IPS-NIHi7 (cell line): Measurements from ENCODE around the gene PNP.
A peak's percentile ranks its signal among the peaks of the same experiment; 100 is the strongest.
"Not testable (repeated sequence)": the region's sequence is repeated elsewhere in the genome, so short reads cannot be mapped to it uniquely, and the experiment has no call there.

Experiments used
- DNase-seq: peaks from one replicate; pipeline ENCODE4 v3.0.0; 2012; ENCODE audit warnings: mixed read lengths; ENCODE audit errors: extremely low spot score

Gene PNP

GRCh38 chr14:20469242-20469889, at the start of gene PNP:
PNP (plus strand) TSS chr14:20469406; CDS start chr14:20469525, 119 bp downstream.
- DNase-seq = peak; percentile 97

GRCh38 chr14:20419419-20419818, 49.8 kb upstream of the PNP start:
- no peak for DNase-seq

- DNase-seq = no peak
These were observed 47.9 kb upstream of the PNP start for GRCh38 chr14:20421267-20421666.

- no peak for DNase-seq
These were observed 46.3 kb upstream of the PNP start for GRCh38 chr14:20422886-20423285.

- no peak for DNase-seq
These were observed 44.4 kb upstream of the PNP start for GRCh38 chr14:20424851-20425250.

GRCh38 chr14:20427231-20428009, 41.8 kb upstream of the PNP start:
- DNase-seq = peak; percentile 56

GRCh38 chr14:20428010-20428365, 41.2 kb upstream of the PNP start:
- no peak for DNase-seq

GRCh38 chr14:20428802-20429201, 40.4 kb upstream of the PNP start:
- no peak for DNase-seq

- DNase-seq = no peak
These were observed 39.2 kb upstream of the PNP start for GRCh38 chr14:20429801-20430669.

- DNase-seq = peak; percentile 39
These were observed 34.3 kb upstream of the PNP start for GRCh38 chr14:20434701-20435581.

GRCh38 chr14:20435582-20436362, 33.4 kb upstream of the PNP start, which contains the start of gene KLHL33:
KLHL33 (minus strand) TSS chr14:20436166; CDS start chr14:20435811, 355 bp downstream.
- no peak for DNase-seq

GRCh38 chr14:20436363-20436755, 32.8 kb upstream of the PNP start:
- DNase-seq = no peak

- DNase-seq = no peak
These were observed 30.5 kb upstream of the PNP start for GRCh38 chr14:20438664-20439063.

GRCh38 chr14:20440465-20440864, 28.7 kb upstream of the PNP start:
- DNase-seq = no peak

GRCh38 chr14:20440882-20441281, 28.3 kb upstream of the PNP start:
- DNase-seq = no peak

GRCh38 chr14:20441461-20441860, 27.7 kb upstream of the PNP start:
- DNase-seq = no peak

GRCh38 chr14:20443650-20444049, 25.6 kb upstream of the PNP start:
- DNase-seq = not testable (repeated sequence)

- DNase-seq = no peak
These were observed 22.3 kb upstream of the PNP start for GRCh38 chr14:20446889-20447288.

GRCh38 chr14:20452831-20453230, 16.4 kb upstream of the PNP start:
- DNase-seq = not testable (repeated sequence)
